BLaER1 treated with 17β-estradiol and CSF1 and Interleukin-3, amounts not matched to agents 10 nM and 100 nM (cell line): ENCODE measurements around the gene PLAU.
A peak's percentile ranks its signal among the peaks of the same experiment; 100 is the strongest.

Experiments
- H3K27ac ChIP-seq, 11 experiments: shearing (Covaris generic); formaldehyde crosslinking; 2 replicates each; pipeline ENCODE4 v1.8.1; 2022
- H3K27me3 ChIP-seq, 11 experiments: shearing (Covaris generic); formaldehyde crosslinking; 2 replicates each; pipeline ENCODE4 v1.8.1; 2022
- H3K36me3 ChIP-seq, 11 experiments: shearing (Covaris generic); formaldehyde crosslinking; 2 replicates each; pipeline ENCODE4 v1.8.1; 2022
- H3K4me1 ChIP-seq, 10 experiments: shearing (Covaris generic); formaldehyde crosslinking; 2 replicates each; pipeline ENCODE4 v1.8.1; 2022
- H3K4me2 ChIP-seq, 11 experiments: shearing (Covaris generic); formaldehyde crosslinking; 2 replicates each; pipeline ENCODE4 v1.8.1; 2022
- H3K4me3 ChIP-seq, 10 experiments: shearing (Covaris generic); formaldehyde crosslinking; 2 replicates each; pipeline ENCODE4 v1.8.1; 2022
- H3K9ac ChIP-seq, 11 experiments: shearing (Covaris generic); formaldehyde crosslinking; 2 replicates each; pipeline ENCODE4 v1.8.1; 2022
- H3K9me3 ChIP-seq, 11 experiments: shearing (Covaris generic); formaldehyde crosslinking; replicated peaks in 1 of 11; 2 replicates each; pipeline ENCODE4 v1.8.1; 2022
- H4K20me1 ChIP-seq, 11 experiments: shearing (Covaris generic); formaldehyde crosslinking; 2 replicates each; pipeline ENCODE4 v1.8.1; 2022
- Cebpa-rat ChIP-seq, 11 experiments: shearing (Covaris generic); IDR thresholded peaks; 2 replicates each; pipeline ENCODE4 v1.8.1; 2022

PLAU gene

GRCh38 chr10:73965890-73966768, 55.2 kb downstream of the PLAU start:
- Histone ChIP-seq H3K9me3 (0 out of 22 replicates have a peak, but pooled peaks cover 0 to 11% (median 0%) of the 10 kb centered on the region in 11 experiments), H3K9ac (no peak overlapping the region)

GRCh38 chr10:73967022-73967429, 56.1 kb downstream of the PLAU start:
- Histone ChIP-seq H3K4me3 (no peak overlapping the region), H3K27me3 (no peaks in the 10 kb centered on the region), H3K4me1 (peaks cover 0 to 9% (median 4%) of the 10 kb centered on the region in 10 experiments; a peak in 4 of 20 replicates), H3K9me3 (0 out of 22 replicates have a peak, but pooled peaks cover 0 to 11% (median 0%) of the 10 kb centered on the region in 11 experiments), H3K36me3 (no peaks in the 10 kb centered on the region), H4K20me1 (no peaks in the 10 kb centered on the region), H3K4me2 (no peak overlapping the region), H3K9ac (no peak overlapping the region), H3K27ac (no peak overlapping the region)
- TF ChIP-seq Cebpa-rat (IDR thresholded peaks at IDR 0.05) = no peak

More at GRCh38 chr10:73965890-73966768, 55.2 kb downstream of the PLAU start:
- H3K4me1 ChIP-seq = peaks cover 0 to 9% (median 5%) of the 10 kb centered on the region in 10 experiments; a peak in 6 of 20 replicates
- no peaks in the 10 kb centered on the region for H3K36me3 ChIP-seq
- no peak overlapping the region for H3K4me3 ChIP-seq
- H3K4me2 ChIP-seq = 0 out of 22 replicates have a peak overlapping the region, but pooled peaks of 2 of the 11 experiments have one; percentile 4 to 11
- no peak overlapping the region for H3K27ac ChIP-seq
- no peak for TF ChIP-seq Cebpa-rat (IDR thresholded peaks at IDR 0.05)
- H4K20me1 ChIP-seq = no peaks in the 10 kb centered on the region
- H3K27me3 ChIP-seq = no peaks in the 10 kb centered on the region
